HEK293 (cell line): Measurements from ENCODE around the gene NUP62.

Experiments used
- CTCF ChIA-PET: fragments of 350-600 bp; formaldehyde crosslinking; extraction: SDS; loops from one replicate; lab custom pipeline; 2021; ENCODE audit warnings: antibody characterized with exemption; lab: Yijun Ruan, JAX
- POLR2A ChIA-PET: fragments of 300-600 bp; formaldehyde crosslinking; extraction: SDS; loops from one replicate; lab custom pipeline; 2020; ENCODE audit warnings: antibody characterized with exemption, inconsistent platforms; lab: Yijun Ruan, JAX
- H3K27ac ChIP-seq: fragments of 200-500 bp; sonication (Bioruptor generic); 2 replicates; pipeline ENCODE4 v1.5.1; 2014; ENCODE audit warnings: low read depth, low read length, control low read depth, inconsistent platforms; ENCODE audit errors: extremely low read depth
- H3K36me3 ChIP-seq, 2 experiments: fragments of 200-500 bp in 1 of 2; sonication (Bioruptor generic) in 1 of 2; 1 replicate in 1 of 2; 2 replicates in 1 of 2; pipeline ENCODE4 v1.5.1; 2014 to 2017; ENCODE audit warnings: inconsistent platforms in 2 of 2, low read length in 2 of 2; ENCODE audit not compliant: control insufficient read depth in 2 of 2, insufficient read depth in 1 of 2
- H3K4me1 ChIP-seq: fragments of 200-500 bp; sonication (Bioruptor generic); 2 replicates; pipeline ENCODE4 v1.5.1; 2014; ENCODE audit warnings: mild to moderate bottlenecking, low read length, inconsistent platforms; ENCODE audit not compliant: control insufficient read depth, insufficient read depth
- H3K4me3 ChIP-seq: 2 replicates; pipeline ENCODE4 v1.5.1; 2011; ENCODE audit warnings: low read depth, mild to moderate bottlenecking, control low read depth, low read length, moderate library complexity
- H3K9me3 ChIP-seq: fragments of 200-500 bp; sonication (Bioruptor generic); 2 replicates; pipeline ENCODE4 v1.5.1; 2014; ENCODE audit warnings: low read depth, low read length, inconsistent platforms; ENCODE audit not compliant: control insufficient read depth, insufficient read depth
- BCL11B ChIP-seq: fragments of 450-650 bp; formaldehyde crosslinking; IDR thresholded peaks from 2 replicates; pipeline ENCODE4 v1.5.1; 2016; ENCODE audit warnings: low read depth, missing biosample characterization, missing genetic modification characterization
- GFI1B ChIP-seq: fragments of 450-650 bp; formaldehyde crosslinking; IDR thresholded peaks from 2 replicates; pipeline ENCODE4 v1.5.1; 2016; ENCODE audit warnings: missing biosample characterization, missing genetic modification characterization
- SETDB1 ChIP-seq: IDR thresholded peaks from one replicate; pipeline ENCODE4 v1.6.1; 2017; ENCODE audit warnings: mild to moderate bottlenecking, low read length, moderate library complexity, mixed read lengths; ENCODE audit not compliant: insufficient read length
- SP2 ChIP-seq: fragments of 450-650 bp; formaldehyde crosslinking; IDR thresholded peaks from 2 replicates; pipeline ENCODE4 v1.5.1; 2016; ENCODE audit warnings: missing biosample characterization, missing genetic modification characterization
- ZBTB17 ChIP-seq: fragments of 450-650 bp; formaldehyde crosslinking; IDR thresholded peaks from 2 replicates; pipeline ENCODE4 v1.5.1; 2016; ENCODE audit warnings: missing biosample characterization, missing genetic modification characterization
- ZBTB8A ChIP-seq: fragments of 450-650 bp; formaldehyde crosslinking; IDR thresholded peaks from 2 replicates; pipeline ENCODE4 v1.5.1; 2016; ENCODE audit warnings: missing biosample characterization, missing genetic modification characterization
- ZNF121 ChIP-seq: fragments of 450-650 bp; formaldehyde crosslinking; IDR thresholded peaks from 2 replicates; pipeline ENCODE4 v1.5.1; 2016; ENCODE audit warnings: missing biosample characterization, missing genetic modification characterization
- ZNF221 ChIP-seq: fragments of 450-650 bp; formaldehyde crosslinking; IDR thresholded peaks from 2 replicates; pipeline ENCODE4 v1.5.1; 2017; ENCODE audit warnings: missing biosample characterization, missing genetic modification characterization, borderline replicate concordance
- ZNF398 ChIP-seq: fragments of 450-650 bp; formaldehyde crosslinking; IDR thresholded peaks from 2 replicates; pipeline ENCODE4 v1.5.1; 2017; ENCODE audit warnings: missing biosample characterization, missing genetic modification characterization
- ZNF423 ChIP-seq: fragments of 450-650 bp; formaldehyde crosslinking; IDR thresholded peaks from 2 replicates; pipeline ENCODE4 v1.5.1; 2016; ENCODE audit warnings: missing biosample characterization, missing genetic modification characterization
- ZNF518A ChIP-seq: fragments of 450-650 bp; formaldehyde crosslinking; conservative IDR thresholded peaks from 2 replicates; pipeline ENCODE4 v1.5.1; 2016; ENCODE audit warnings: low read depth, missing biosample characterization, missing genetic modification characterization
- ZNF549 ChIP-seq: fragments of 450-650 bp; IDR thresholded peaks from 2 replicates; pipeline ENCODE4 v1.5.1; 2018; ENCODE audit warnings: missing biosample characterization, missing genetic modification characterization, mild to moderate bottlenecking, inconsistent platforms, moderate library complexity
- ZNF555 ChIP-seq: fragments of 450-650 bp; formaldehyde crosslinking; conservative IDR thresholded peaks from 2 replicates; pipeline ENCODE4 v1.5.1; 2017; ENCODE audit warnings: missing biosample characterization, mild to moderate bottlenecking, missing genetic modification characterization, inconsistent platforms
- ZNF596 ChIP-seq: fragments of 450-650 bp; IDR thresholded peaks from 2 replicates; pipeline ENCODE4 v1.5.0; 2018; ENCODE audit warnings: missing biosample characterization, mild to moderate bottlenecking, missing genetic modification characterization, moderate library complexity
- ZNF624 ChIP-seq: fragments of 450-650 bp; formaldehyde crosslinking; IDR thresholded peaks from 2 replicates; pipeline ENCODE4 v1.5.1; 2017; ENCODE audit warnings: missing biosample characterization, missing genetic modification characterization
- ZNF658 ChIP-seq: fragments of 450-650 bp; formaldehyde crosslinking; IDR thresholded peaks from 2 replicates; pipeline ENCODE4; 2016; ENCODE audit warnings: missing biosample characterization, missing genetic modification characterization
- ZNF670 ChIP-seq: fragments of 450-650 bp; formaldehyde crosslinking; IDR thresholded peaks from 2 replicates; pipeline ENCODE4 v1.5.1; 2016; ENCODE audit warnings: missing biosample characterization, missing genetic modification characterization, low read depth
- ZNF707 ChIP-seq: fragments of 450-650 bp; formaldehyde crosslinking; IDR thresholded peaks from 2 replicates; pipeline ENCODE4 v1.5.1; 2016; ENCODE audit warnings: missing biosample characterization, missing genetic modification characterization
- ZNF768 ChIP-seq: fragments of 450-650 bp; formaldehyde crosslinking; IDR thresholded peaks from 2 replicates; pipeline ENCODE4 v1.5.1; 2018; ENCODE audit warnings: missing biosample characterization, mild to moderate bottlenecking, missing genetic modification characterization
- ZSCAN18 ChIP-seq: fragments of 450-650 bp; formaldehyde crosslinking; IDR thresholded peaks from 2 replicates; pipeline ENCODE4 v1.5.1; 2016; ENCODE audit warnings: missing biosample characterization, missing genetic modification characterization
- TF ChIP-seq, protein P1 (sequence below): fragments of 450-650 bp; formaldehyde crosslinking; IDR thresholded peaks from 2 replicates; pipeline ENCODE4 v1.5.1; 2016; ENCODE audit warnings: missing biosample characterization, missing genetic modification characterization

Gene NUP62

GRCh38 chr19:49951806-49952478 lies 22.6 kb upstream of the NUP62 start (continued):
- TF ChIP-seq ZNF518A (tag by site-specific recombination) (no peak), BCL11B (tag by site-specific recombination) (no peak), ZNF707 (tag by site-specific recombination) (no peak), GFI1B (no peak), ZNF121 (tag by site-specific recombination) (no peak), ZNF423 (tag by site-specific recombination) (no peak)

- Histone ChIP-seq H3K36me3 (no peaks in the 10 kb centered on the region), H3K9me3 (no peaks in the 10 kb centered on the region), H3K27ac (no peak overlapping the region), H3K4me1 (0 out of 2 replicates have a peak, but pooled peaks cover 4% of the 10 kb centered on the region), H3K4me3 (no peak overlapping the region)
- POLR2A ChIA-PET, result no interaction called here
- CTCF ChIA-PET, result interaction anchor here (1.1 to 11.4 kb wide), 4 partner anchors 12 to 33 kb away, joined by 3 to 100 read pairs (median 4); no protein-coding TSS in a partner anchor
- TF ChIP-seq ZNF624 (no peak), ZNF549 (tag by site-specific recombination) (no peak), ZNF596 (no peak), ZNF555 (tag by site-specific recombination) (no peak), ZNF768 (no peak), ZNF670 (tag by site-specific recombination) (no peak), ZSCAN18 (tag by site-specific recombination) (no peak), ZNF518A (tag by site-specific recombination) (no peak), ZBTB17 (tag by site-specific recombination) (no peak), ZNF221 (no peak), ZNF658 (tag by site-specific recombination) (no peak), SETDB1 (no peak), ZBTB8A (tag by site-specific recombination) (no peak), ZNF398 (tag by site-specific recombination) (no peak), SP2 (tag by site-specific recombination) (no peak)
- TF ChIP-seq, protein P1, sequence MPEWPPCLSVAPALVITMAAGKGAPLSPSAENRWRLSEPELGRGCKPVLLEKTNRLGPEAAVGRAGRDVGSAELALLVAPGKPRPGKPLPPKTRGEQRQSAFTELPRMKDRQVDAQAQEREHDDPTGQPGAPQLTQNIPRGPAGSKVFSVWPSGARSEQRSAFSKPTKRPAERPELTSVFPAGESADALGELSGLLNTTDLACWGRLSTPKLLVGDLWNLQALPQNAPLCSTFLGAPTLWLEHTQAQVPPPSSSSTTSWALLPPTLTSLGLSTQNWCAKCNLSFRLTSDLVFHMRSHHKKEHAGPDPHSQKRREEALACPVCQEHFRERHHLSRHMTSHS (tag by site-specific recombination), result no peak
Observed at GRCh38 chr19:49950956-49951526, 21.7 kb upstream of the NUP62 start.
